Measurements from ENCODE around the gene CNTN1. TPM values are rescaled to one million over a fixed set of nuclear protein-coding genes. Genes with fewer than 3 reads are reported as not detected.

Gene CNTN1
- total RNA-seq, 1 donor: 0.36 TPM

DNA sequence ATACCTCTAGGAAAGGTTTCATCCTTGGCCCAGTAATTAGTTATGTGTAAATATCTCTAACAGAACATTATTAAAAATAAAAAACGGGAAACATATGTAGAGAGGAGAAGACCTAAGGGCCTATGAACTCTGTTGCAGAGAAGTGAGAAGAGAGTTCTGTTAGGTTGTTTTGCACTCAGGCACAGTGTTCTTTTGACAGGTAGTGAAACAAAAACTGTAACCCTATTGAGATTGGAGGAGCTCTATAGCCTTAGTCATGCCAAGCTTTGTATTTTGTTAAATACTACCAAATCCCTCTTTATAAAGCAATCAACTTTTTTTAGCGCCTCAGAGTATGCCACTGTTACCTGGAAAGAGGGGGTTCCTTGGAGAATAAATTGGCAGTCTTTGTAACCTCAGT, 77.6 kb downstream of the CNTN1 start:
- Histone ChIP-seq H3K27me3 (ENCODE audit: insufficient read depth, low read length) (no peaks in the 10 kb centered on the region), H3K27ac (ENCODE audit: low read depth, low read length) (no peak overlapping the region), H3K4me2 (ENCODE audit: insufficient read depth, low read length) (no peak overlapping the region), H3K9me3 (ENCODE audit: low read depth, low read length) (peaks cover 3% of the 10 kb centered on the region), H3K4me1 (ENCODE audit: insufficient read depth, low read length) (no peaks in the 10 kb centered on the region), H4K20me1 (ENCODE audit: insufficient read depth, low read length) (no peaks in the 10 kb centered on the region), H2AFZ (ENCODE audit: low read length) (no peak overlapping the region), H3K4me3 (ENCODE audit: insufficient read depth, low read length) (no peak overlapping the region), H3K36me3 (ENCODE audit: insufficient read depth, low read length) (no peaks in the 10 kb centered on the region), H3K79me2 (ENCODE audit: insufficient read depth, low read length) (no peaks in the 10 kb centered on the region)
- DNase-seq (ENCODE audit: insufficient read length, low spot score, missing footprints): no peak
- TF ChIP-seq, protein P1, sequence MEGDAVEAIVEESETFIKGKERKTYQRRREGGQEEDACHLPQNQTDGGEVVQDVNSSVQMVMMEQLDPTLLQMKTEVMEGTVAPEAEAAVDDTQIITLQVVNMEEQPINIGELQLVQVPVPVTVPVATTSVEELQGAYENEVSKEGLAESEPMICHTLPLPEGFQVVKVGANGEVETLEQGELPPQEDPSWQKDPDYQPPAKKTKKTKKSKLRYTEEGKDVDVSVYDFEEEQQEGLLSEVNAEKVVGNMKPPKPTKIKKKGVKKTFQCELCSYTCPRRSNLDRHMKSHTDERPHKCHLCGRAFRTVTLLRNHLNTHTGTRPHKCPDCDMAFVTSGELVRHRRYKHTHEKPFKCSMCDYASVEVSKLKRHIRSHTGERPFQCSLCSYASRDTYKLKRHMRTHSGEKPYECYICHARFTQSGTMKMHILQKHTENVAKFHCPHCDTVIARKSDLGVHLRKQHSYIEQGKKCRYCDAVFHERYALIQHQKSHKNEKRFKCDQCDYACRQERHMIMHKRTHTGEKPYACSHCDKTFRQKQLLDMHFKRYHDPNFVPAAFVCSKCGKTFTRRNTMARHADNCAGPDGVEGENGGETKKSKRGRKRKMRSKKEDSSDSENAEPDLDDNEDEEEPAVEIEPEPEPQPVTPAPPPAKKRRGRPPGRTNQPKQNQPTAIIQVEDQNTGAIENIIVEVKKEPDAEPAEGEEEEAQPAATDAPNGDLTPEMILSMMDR (IDR thresholded peaks at IDR 0.05; ENCODE audit: extremely low read depth, low read depth, low read length): no peak

GRCh38 chr12:40770781-40771180, 78.5 kb downstream of the CNTN1 start:
- no peak for DNase-seq (ENCODE audit: insufficient read length, low spot score, missing footprints)
- Histone ChIP-seq H3K4me1 (ENCODE audit: insufficient read depth, low read length) (no peaks in the 10 kb centered on the region), H3K36me3 (ENCODE audit: insufficient read depth, low read length) (no peaks in the 10 kb centered on the region), H3K4me2 (ENCODE audit: insufficient read depth, low read length) (no peak overlapping the region), H3K4me3 (ENCODE audit: insufficient read depth, low read length) (no peak overlapping the region), H3K27me3 (ENCODE audit: insufficient read depth, low read length) (no peaks in the 10 kb centered on the region), H4K20me1 (ENCODE audit: insufficient read depth, low read length) (no peaks in the 10 kb centered on the region), H3K79me2 (ENCODE audit: insufficient read depth, low read length) (no peaks in the 10 kb centered on the region), H2AFZ (ENCODE audit: low read length) (no peak overlapping the region), H3K27ac (ENCODE audit: low read depth, low read length) (no peak overlapping the region), H3K9me3 (ENCODE audit: low read depth, low read length) (peaks cover 3% of the 10 kb centered on the region)
- TF ChIP-seq, protein P1 (IDR thresholded peaks at IDR 0.05; ENCODE audit: extremely low read depth, low read depth, low read length): no peak

DNA sequence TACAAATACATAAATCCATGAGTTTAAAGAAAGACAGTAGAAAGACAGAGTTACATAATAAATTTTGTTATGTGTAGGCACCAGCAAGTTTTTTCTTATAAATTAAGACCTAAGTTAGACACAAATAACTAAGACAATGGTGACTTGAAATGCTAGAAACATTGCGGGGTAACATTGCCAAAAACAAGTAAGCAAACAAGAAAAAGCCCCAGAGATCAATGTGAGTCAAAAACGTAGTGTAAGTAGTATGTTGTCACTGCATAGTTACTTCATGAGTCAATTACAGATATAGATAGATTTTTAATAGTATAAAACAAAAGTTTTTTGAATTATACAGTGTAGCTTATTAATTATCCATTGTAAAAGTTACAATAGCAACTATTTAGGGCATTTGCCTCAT, 83.4 kb downstream of the CNTN1 start:
- no peaks in the 10 kb centered on the region for H3K4me1 ChIP-seq (ENCODE audit: insufficient read depth, low read length)
- no peaks in the 10 kb centered on the region for H3K27me3 ChIP-seq (ENCODE audit: insufficient read depth, low read length)
- H3K4me2 ChIP-seq (ENCODE audit: insufficient read depth, low read length): no peak overlapping the region
- no peak for DNase-seq (ENCODE audit: insufficient read length, low spot score, missing footprints)
- no peak overlapping the region for H2AFZ ChIP-seq (ENCODE audit: low read length)
- TF ChIP-seq, protein P1 (IDR thresholded peaks at IDR 0.05; ENCODE audit: extremely low read depth, low read depth, low read length): no peak
- H3K79me2 ChIP-seq (ENCODE audit: insufficient read depth, low read length): no peaks in the 10 kb centered on the region
- H3K36me3 ChIP-seq (ENCODE audit: insufficient read depth, low read length): no peaks in the 10 kb centered on the region
- H3K4me3 ChIP-seq (ENCODE audit: insufficient read depth, low read length): no peak overlapping the region
- H3K27ac ChIP-seq (ENCODE audit: low read depth, low read length): no peak overlapping the region
- H4K20me1 ChIP-seq (ENCODE audit: insufficient read depth, low read length): no peaks in the 10 kb centered on the region
- H3K9me3 ChIP-seq (ENCODE audit: low read depth, low read length): no peaks in the 10 kb centered on the region

DNA sequence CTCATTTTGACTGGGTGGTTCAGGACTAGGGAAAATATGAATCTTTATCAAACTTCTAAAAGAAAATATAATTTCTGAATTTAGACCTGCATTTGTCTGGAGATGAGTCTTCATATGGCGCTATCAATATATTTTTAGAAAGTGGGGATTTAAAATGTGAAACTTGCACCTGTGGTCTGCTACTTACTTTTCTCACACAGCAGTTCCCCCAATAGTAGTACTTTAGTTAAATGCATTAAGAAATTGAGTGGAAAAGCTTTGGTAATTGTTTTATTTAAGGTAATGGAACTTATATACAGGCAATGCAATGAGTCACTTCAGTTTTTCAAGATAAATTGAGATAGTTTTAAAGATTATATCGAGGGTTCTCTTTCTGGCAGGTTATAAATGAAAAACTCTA, 91.9 kb downstream of the CNTN1 start:
- no peak overlapping the region for H3K27ac ChIP-seq (ENCODE audit: low read depth, low read length)
- no peaks in the 10 kb centered on the region for H3K4me1 ChIP-seq (ENCODE audit: insufficient read depth, low read length)
- H3K4me3 ChIP-seq (ENCODE audit: insufficient read depth, low read length): no peak overlapping the region
- H3K27me3 ChIP-seq (ENCODE audit: insufficient read depth, low read length): no peaks in the 10 kb centered on the region
- no peaks in the 10 kb centered on the region for H3K36me3 ChIP-seq (ENCODE audit: insufficient read depth, low read length)
- DNase-seq (ENCODE audit: insufficient read length, low spot score, missing footprints): no peak
- no peaks in the 10 kb centered on the region for H3K79me2 ChIP-seq (ENCODE audit: insufficient read depth, low read length)
- H3K9me3 ChIP-seq (ENCODE audit: low read depth, low read length): peaks cover 2% of the 10 kb centered on the region
- no peak overlapping the region for H3K4me2 ChIP-seq (ENCODE audit: insufficient read depth, low read length)
- H2AFZ ChIP-seq (ENCODE audit: low read length): no peak overlapping the region
- TF ChIP-seq, protein P1 (IDR thresholded peaks at IDR 0.05; ENCODE audit: extremely low read depth, low read depth, low read length): no peak
- H4K20me1 ChIP-seq (ENCODE audit: insufficient read depth, low read length): no peaks in the 10 kb centered on the region
